Ishikawa (cell line): Measurements from ENCODE around the gene BCAT1.

Experiments
- CEBPB ChIP-seq: IDR thresholded peaks from 2 replicates; pipeline ENCODE4 v1.6.1; 2012
- CREB1 ChIP-seq: IDR thresholded peaks from 2 replicates; pipeline ENCODE4 v1.6.1; 2012; ENCODE audit warnings: low read depth
- EGR1 ChIP-seq: IDR thresholded peaks from 2 replicates; pipeline ENCODE4 v1.6.1; 2012
- EP300 ChIP-seq: IDR thresholded peaks from 2 replicates; pipeline ENCODE4 v1.6.1; 2012; ENCODE audit warnings: borderline replicate concordance
- FOXM1 ChIP-seq: IDR thresholded peaks from 2 replicates; pipeline ENCODE4 v1.6.1; 2012; ENCODE audit warnings: low read depth, borderline replicate concordance
- NFIC ChIP-seq: IDR thresholded peaks from 2 replicates; pipeline ENCODE4 v1.6.1; 2012
- RAD21 ChIP-seq: IDR thresholded peaks from 2 replicates; pipeline ENCODE4 v1.6.1; 2012; ENCODE audit warnings: low read depth
- TAF1 ChIP-seq: IDR thresholded peaks from 2 replicates; pipeline ENCODE4 v1.6.1; 2012; ENCODE audit warnings: low read depth, mild to moderate bottlenecking
- TCF12 ChIP-seq: IDR thresholded peaks from 2 replicates; pipeline ENCODE4 v1.6.1; 2012; ENCODE audit warnings: low read depth
- TEAD4 ChIP-seq: IDR thresholded peaks from 2 replicates; pipeline ENCODE4 v1.6.1; 2012
- USF1 ChIP-seq: IDR thresholded peaks from 2 replicates; pipeline ENCODE4 v1.6.1; 2012
- YY1 ChIP-seq: IDR thresholded peaks from 2 replicates; pipeline ENCODE4 v1.6.1; 2012; ENCODE audit warnings: low read depth
- ZBTB7A ChIP-seq: IDR thresholded peaks from 2 replicates; pipeline ENCODE4 v1.6.1; 2012; ENCODE audit warnings: low read depth
- TF ChIP-seq, protein P1 (sequence below): IDR thresholded peaks from 2 replicates; pipeline ENCODE4 v1.6.1; 2012
- TF ChIP-seq, protein P2 (sequence below): IDR thresholded peaks from 2 replicates; pipeline ENCODE4 v1.6.1; 2012; ENCODE audit warnings: low read depth, mild to moderate bottlenecking

BCAT1 gene

GRCh38 chr12:24905431-24905830, 43.5 kb downstream of the BCAT1 start:
- TF ChIP-seq USF1 (no peak), CEBPB (no peak), TCF12 (no peak), CREB1 (no peak), RAD21 (no peak), FOXM1 (no peak), TEAD4 (no peak)
- TF ChIP-seq, protein P1, sequence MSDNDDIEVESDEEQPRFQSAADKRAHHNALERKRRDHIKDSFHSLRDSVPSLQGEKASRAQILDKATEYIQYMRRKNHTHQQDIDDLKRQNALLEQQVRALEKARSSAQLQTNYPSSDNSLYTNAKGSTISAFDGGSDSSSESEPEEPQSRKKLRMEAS = no peak
- TF ChIP-seq, protein P2, sequence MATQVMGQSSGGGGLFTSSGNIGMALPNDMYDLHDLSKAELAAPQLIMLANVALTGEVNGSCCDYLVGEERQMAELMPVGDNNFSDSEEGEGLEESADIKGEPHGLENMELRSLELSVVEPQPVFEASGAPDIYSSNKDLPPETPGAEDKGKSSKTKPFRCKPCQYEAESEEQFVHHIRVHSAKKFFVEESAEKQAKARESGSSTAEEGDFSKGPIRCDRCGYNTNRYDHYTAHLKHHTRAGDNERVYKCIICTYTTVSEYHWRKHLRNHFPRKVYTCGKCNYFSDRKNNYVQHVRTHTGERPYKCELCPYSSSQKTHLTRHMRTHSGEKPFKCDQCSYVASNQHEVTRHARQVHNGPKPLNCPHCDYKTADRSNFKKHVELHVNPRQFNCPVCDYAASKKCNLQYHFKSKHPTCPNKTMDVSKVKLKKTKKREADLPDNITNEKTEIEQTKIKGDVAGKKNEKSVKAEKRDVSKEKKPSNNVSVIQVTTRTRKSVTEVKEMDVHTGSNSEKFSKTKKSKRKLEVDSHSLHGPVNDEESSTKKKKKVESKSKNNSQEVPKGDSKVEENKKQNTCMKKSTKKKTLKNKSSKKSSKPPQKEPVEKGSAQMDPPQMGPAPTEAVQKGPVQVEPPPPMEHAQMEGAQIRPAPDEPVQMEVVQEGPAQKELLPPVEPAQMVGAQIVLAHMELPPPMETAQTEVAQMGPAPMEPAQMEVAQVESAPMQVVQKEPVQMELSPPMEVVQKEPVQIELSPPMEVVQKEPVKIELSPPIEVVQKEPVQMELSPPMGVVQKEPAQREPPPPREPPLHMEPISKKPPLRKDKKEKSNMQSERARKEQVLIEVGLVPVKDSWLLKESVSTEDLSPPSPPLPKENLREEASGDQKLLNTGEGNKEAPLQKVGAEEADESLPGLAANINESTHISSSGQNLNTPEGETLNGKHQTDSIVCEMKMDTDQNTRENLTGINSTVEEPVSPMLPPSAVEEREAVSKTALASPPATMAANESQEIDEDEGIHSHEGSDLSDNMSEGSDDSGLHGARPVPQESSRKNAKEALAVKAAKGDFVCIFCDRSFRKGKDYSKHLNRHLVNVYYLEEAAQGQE = no peak

DNA sequence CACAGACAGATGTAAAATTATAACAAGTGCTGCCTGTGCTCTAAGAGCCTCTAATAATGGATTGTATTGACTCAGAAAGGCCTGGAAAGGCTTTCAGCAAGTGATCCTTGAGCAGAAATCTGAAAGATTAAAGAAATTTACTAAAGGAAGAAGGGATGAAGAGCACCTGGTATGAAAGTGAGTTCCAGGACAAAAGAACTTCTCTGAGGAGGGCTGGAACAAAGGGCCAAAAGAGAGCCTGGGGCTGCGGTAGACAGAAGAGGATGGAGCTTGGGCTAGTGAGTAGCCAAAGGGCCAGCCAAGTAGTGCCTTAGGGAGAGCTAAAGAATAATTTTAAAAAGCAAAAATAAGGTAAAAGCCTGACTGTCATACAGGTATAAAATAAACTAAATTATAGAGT, 44.0 kb downstream of the BCAT1 start:
- no peak for TF ChIP-seq ZBTB7A
- TF ChIP-seq EGR1 = no peak

DNA sequence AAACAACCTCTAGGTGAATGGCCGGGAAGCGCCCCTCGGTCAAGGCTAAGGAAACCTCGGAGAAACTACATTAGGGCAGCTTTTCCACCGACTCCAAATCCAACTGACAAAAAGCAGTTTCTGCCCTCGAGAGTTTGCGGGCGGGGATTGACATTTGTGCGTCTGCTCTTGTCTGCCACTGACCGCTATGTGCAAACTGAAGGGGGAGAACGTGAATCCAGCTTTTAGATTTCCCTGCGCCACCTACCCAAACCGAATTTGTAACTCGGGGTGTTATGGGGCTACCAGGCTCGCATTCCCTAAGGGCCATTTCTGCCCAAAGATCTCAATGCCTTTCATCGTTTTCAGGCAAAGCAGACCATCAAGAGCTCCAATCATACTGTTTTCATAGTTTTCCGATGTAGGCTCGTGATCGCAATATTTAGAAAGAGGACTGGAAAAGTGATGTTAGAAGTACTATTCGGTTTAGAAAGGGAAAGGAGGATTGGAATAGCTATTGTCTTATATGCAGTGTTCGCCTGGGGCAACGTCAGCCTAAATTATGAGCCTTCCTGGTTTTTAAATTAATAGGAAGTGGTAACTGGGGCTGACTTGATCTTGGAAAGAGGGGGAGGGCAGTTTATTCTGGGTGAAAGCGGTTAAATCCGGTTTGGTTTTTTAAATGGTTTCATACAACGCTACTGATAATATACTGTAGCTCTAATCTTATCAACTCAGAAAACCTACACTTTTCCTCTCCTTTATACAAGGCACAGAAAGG, 45.4 kb downstream of the BCAT1 start:
- TF ChIP-seq ZBTB7A (no peak), FOXM1 (no peak), CEBPB (no peak), YY1 (no peak), CREB1 (no peak), USF1 (no peak)
- TF ChIP-seq, protein P2 = no peak

DNA sequence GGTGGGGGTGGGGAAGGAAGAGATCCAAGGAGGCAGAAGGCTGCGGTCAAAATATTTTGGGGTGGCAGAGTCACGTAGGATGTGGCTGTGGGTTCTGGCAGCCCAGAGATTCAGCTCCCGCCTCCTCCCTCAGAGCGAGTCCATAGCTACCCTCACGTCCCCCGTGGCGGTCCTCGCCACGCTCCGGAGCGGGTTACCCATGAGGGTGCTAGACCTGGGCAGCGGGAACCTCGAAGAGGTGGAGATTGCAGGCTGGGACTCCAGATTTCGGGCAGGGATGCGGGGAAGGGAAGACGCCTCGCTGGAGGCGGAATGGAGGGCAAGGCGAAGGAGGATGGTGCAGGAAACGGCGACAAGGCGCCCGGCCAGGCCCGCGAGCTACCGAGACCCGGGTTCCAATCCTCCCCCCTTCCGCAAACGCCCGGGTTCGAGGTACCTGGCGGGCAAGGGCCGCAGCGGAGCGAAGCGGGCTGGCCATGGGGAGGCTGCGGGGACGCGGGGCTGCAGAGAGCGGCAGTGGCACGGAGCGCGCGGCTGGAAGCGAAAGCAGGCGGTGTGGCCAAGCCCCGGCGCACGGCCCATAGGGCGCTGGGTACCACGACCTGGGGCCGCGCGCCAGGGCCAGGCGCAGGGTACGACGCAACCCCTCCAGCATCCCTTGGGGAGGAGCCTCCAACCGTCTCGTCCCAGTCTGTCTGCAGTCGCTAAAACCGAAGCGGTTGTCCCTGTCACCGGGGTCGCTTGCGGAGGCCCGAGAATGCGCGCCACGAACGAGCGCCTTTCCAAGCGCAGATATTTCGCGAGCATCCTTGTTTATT, 46.2 kb downstream of the BCAT1 start:
- TF ChIP-seq TCF12 = no peak
- no peak for TF ChIP-seq TAF1
- TF ChIP-seq TEAD4 = no peak
- TF ChIP-seq RAD21 = no peak
- TF ChIP-seq ZBTB7A = no peak
- no peak for TF ChIP-seq EP300
- TF ChIP-seq, protein P1 = no peak
- TF ChIP-seq CREB1 = no peak
- TF ChIP-seq NFIC = no peak
- no peak for TF ChIP-seq YY1
- TF ChIP-seq EGR1 = no peak
- TF ChIP-seq, protein P2 = no peak
- no peak for TF ChIP-seq CEBPB
- TF ChIP-seq USF1 = no peak
- no peak for TF ChIP-seq FOXM1
